Neural cell (in vitro differentiated cells): ENCODE measurements around the gene ASRGL1. TPM values are rescaled to one million over a fixed set of nuclear protein-coding genes. Genes with fewer than 3 reads are reported as not detected.

Source experiments
- H2AFZ ChIP-seq: fragments of 200-600, 300-800 bp; sonication (generic), shearing (Covaris generic); 2 replicates; pipeline ENCODE4 v1.6.0; 2014; ENCODE audit warnings: low read depth, mild to moderate bottlenecking, antibody characterized with exemption, low read length, moderate library complexity
- H3F3A ChIP-seq: fragments of 200-600 bp; shearing (Covaris generic); 2 replicates; pipeline ENCODE4 v1.6.1; 2016; ENCODE audit warnings: mild to moderate bottlenecking, moderate library complexity, mixed read lengths, antibody characterized with exemption, low read length; ENCODE audit not compliant: insufficient read depth, poor library complexity, severe bottlenecking
- H3K27ac ChIP-seq: fragments of 200-600, 300-800 bp; sonication (generic), shearing (Covaris generic); 2 replicates; pipeline ENCODE4 v1.5.1; 2014; ENCODE audit warnings: mild to moderate bottlenecking, low read length, moderate library complexity
- H3K27me3 ChIP-seq: fragments of 300-800, 200-600 bp; sonication (generic), shearing (Covaris generic); 2 replicates; pipeline ENCODE4 v1.6.0; 2014; ENCODE audit warnings: mild to moderate bottlenecking, low read depth, low read length, moderate library complexity; ENCODE audit not compliant: insufficient read depth
- H3K36me3 ChIP-seq: fragments of 300-800, 200-600 bp; sonication (generic), shearing (Covaris generic); 2 replicates; pipeline ENCODE4 v1.5.1; 2014; ENCODE audit warnings: mild to moderate bottlenecking, antibody characterized with exemption, low read length, moderate library complexity; ENCODE audit not compliant: insufficient read depth
- H3K4me2 ChIP-seq: fragments of 300-800, 200-600 bp; sonication (generic), shearing (Covaris generic); 2 replicates; pipeline ENCODE4 v1.6.0; 2014; ENCODE audit warnings: mild to moderate bottlenecking, low read length
- H3K4me3 ChIP-seq: fragments of 300-800, 200-600 bp; sonication (generic), shearing (Covaris generic); 2 replicates; pipeline ENCODE4 v1.5.1; 2014; ENCODE audit warnings: mild to moderate bottlenecking, low read length, moderate library complexity
- H3K79me2 ChIP-seq: fragments of 200-600 bp; shearing (Covaris generic); replicated peaks from 2 replicates; pipeline ENCODE4 v1.6.0; 2014; ENCODE audit warnings: mild to moderate bottlenecking, low read length, moderate library complexity; ENCODE audit not compliant: insufficient read depth
- H3K9ac ChIP-seq: fragments of 300-800, 200-600 bp; sonication (generic), shearing (Covaris generic); 2 replicates; pipeline ENCODE4 v1.6.1; 2016; ENCODE audit warnings: mild to moderate bottlenecking, low read length, mixed read lengths
- H3K9me2 ChIP-seq: fragments of 200-600 bp; shearing (Covaris generic); 2 replicates; pipeline ENCODE4 v1.6.1; 2016; ENCODE audit warnings: mild to moderate bottlenecking, low read length, mixed read lengths; ENCODE audit not compliant: insufficient read depth
- H3K9me3 ChIP-seq: fragments of 200-600, 300-800 bp; sonication (generic), shearing (Covaris generic); 2 replicates; pipeline ENCODE4 v1.6.1; 2016; ENCODE audit warnings: mild to moderate bottlenecking, mixed run types, low read length, moderate library complexity, mixed read lengths
- H4K20me1 ChIP-seq: fragments of 200-600 bp; shearing (Covaris generic); 2 replicates; pipeline ENCODE4 v1.6.1; 2016; ENCODE audit warnings: mild to moderate bottlenecking, mixed run types; ENCODE audit not compliant: insufficient read depth
- EP300 ChIP-seq: fragments of 450-650 bp; conservative IDR thresholded peaks from 2 replicates; pipeline ENCODE4 v1.6.1; 2014; ENCODE audit warnings: antibody characterized with exemption, mild to moderate bottlenecking, moderate library complexity; ENCODE audit not compliant: poor library complexity, severe bottlenecking
- EZH2 ChIP-seq: fragments of 200-600, 300-800 bp; shearing (Covaris generic), sonication (generic); IDR thresholded peaks from 2 replicates; pipeline ENCODE4 v1.6.1; 2014; ENCODE audit warnings: antibody characterized with exemption, low read length, borderline replicate concordance, mild to moderate bottlenecking; ENCODE audit not compliant: insufficient read depth, poor library complexity, severe bottlenecking
- MXI1 ChIP-seq: fragments of 450-650 bp; conservative IDR thresholded peaks from 2 replicates; pipeline ENCODE4 v1.6.1; 2014; ENCODE audit warnings: antibody characterized with exemption, mild to moderate bottlenecking; ENCODE audit not compliant: poor library complexity, severe bottlenecking
- POLR2AphosphoS5 ChIP-seq: IDR thresholded peaks from 2 replicates; pipeline ENCODE4 v1.6.1; 2012
- RAD21 ChIP-seq: fragments of 450-650 bp; conservative IDR thresholded peaks from 2 replicates; pipeline ENCODE4 v1.6.1; 2014; ENCODE audit warnings: antibody characterized with exemption, mild to moderate bottlenecking, moderate library complexity
- SMC3 ChIP-seq: fragments of 450-650 bp; conservative IDR thresholded peaks from 2 replicates; pipeline ENCODE4 v1.6.1; 2014; ENCODE audit warnings: antibody characterized with exemption, mild to moderate bottlenecking, moderate library complexity; ENCODE audit not compliant: poor library complexity
- TAF1 ChIP-seq: IDR thresholded peaks from 2 replicates; pipeline ENCODE4 v1.6.1; 2012; ENCODE audit warnings: low read depth
- polyA plus RNA-seq: library from polyadenylated mRNA; depleted of rRNA; stranded (reverse); fragments of >200 nt; gene quantifications from 2 replicates; pipeline ENCODE4 v1.2.3, GENCODE V29; 2014
- TF ChIP-seq, protein P1 (sequence below): IDR thresholded peaks from 2 replicates; pipeline ENCODE4 v1.6.1; 2012; ENCODE audit warnings: borderline replicate concordance
- TF ChIP-seq, protein P2 (sequence below): fragments of 450-650 bp; IDR thresholded peaks from 2 replicates; pipeline ENCODE4 v1.5.1; 2014; ENCODE audit warnings: antibody characterized with exemption, mild to moderate bottlenecking, moderate library complexity; ENCODE audit not compliant: poor library complexity, severe bottlenecking

Gene ASRGL1
- polyA plus RNA-seq, 1 donor from 2014 or later, result 129 TPM

DNA sequence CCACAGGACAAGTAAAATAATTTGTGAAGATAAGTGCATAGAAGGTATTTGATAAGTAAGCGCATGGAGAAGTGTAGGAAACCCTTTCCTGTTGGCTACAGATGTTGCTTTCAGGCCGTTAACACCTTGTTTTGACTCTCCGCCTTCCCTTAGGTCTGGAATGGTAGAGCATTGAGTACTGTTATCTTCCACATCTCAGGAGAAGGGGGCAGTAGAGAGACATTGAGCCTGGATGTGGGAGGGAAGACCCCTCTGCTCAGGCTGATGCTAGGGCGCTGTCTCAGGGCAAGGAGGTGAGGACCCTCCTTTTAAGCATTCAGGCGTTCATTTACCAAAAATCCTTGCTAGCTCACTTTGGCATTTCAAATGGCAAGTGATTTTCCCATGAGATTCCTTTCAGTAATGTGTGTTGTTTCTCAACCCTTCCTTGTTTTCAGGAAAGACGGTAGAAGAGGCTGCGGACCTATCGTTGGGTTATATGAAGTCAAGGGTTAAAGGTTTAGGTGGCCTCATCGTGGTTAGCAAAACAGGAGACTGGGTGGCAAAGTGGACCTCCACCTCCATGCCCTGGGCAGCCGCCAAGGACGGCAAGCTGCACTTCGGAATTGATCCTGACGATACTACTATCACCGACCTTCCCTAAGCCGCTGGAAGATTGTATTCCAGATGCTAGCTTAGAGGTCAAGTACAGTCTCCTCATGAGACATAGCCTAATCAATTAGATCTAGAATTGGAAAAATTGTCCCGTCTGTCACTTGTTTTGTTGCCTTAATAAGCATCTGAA is 54.6 kb downstream of the ASRGL1 start:
- Histone ChIP-seq H2AFZ (no peak overlapping the region), H3K36me3 (no peaks in the 10 kb centered on the region), H3K79me2 (no peaks in the 10 kb centered on the region), H3K9me3 (no peaks in the 10 kb centered on the region), H3K4me3 (no peak overlapping the region), H3K27ac (no peak overlapping the region), H3K4me2 (no peak overlapping the region), H3F3A (peaks cover 4% of the 10 kb centered on the region), H3K27me3 (no peaks in the 10 kb centered on the region), H3K9ac (no peak overlapping the region), H4K20me1 (no peaks in the 10 kb centered on the region), H3K9me2 (no peaks in the 10 kb centered on the region)
- no peak for TF ChIP-seq POLR2AphosphoS5
- no peak for TF ChIP-seq EP300
- no peak for TF ChIP-seq MXI1
- TF ChIP-seq, protein P1, sequence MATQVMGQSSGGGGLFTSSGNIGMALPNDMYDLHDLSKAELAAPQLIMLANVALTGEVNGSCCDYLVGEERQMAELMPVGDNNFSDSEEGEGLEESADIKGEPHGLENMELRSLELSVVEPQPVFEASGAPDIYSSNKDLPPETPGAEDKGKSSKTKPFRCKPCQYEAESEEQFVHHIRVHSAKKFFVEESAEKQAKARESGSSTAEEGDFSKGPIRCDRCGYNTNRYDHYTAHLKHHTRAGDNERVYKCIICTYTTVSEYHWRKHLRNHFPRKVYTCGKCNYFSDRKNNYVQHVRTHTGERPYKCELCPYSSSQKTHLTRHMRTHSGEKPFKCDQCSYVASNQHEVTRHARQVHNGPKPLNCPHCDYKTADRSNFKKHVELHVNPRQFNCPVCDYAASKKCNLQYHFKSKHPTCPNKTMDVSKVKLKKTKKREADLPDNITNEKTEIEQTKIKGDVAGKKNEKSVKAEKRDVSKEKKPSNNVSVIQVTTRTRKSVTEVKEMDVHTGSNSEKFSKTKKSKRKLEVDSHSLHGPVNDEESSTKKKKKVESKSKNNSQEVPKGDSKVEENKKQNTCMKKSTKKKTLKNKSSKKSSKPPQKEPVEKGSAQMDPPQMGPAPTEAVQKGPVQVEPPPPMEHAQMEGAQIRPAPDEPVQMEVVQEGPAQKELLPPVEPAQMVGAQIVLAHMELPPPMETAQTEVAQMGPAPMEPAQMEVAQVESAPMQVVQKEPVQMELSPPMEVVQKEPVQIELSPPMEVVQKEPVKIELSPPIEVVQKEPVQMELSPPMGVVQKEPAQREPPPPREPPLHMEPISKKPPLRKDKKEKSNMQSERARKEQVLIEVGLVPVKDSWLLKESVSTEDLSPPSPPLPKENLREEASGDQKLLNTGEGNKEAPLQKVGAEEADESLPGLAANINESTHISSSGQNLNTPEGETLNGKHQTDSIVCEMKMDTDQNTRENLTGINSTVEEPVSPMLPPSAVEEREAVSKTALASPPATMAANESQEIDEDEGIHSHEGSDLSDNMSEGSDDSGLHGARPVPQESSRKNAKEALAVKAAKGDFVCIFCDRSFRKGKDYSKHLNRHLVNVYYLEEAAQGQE, result no peak
- TF ChIP-seq, protein P2, sequence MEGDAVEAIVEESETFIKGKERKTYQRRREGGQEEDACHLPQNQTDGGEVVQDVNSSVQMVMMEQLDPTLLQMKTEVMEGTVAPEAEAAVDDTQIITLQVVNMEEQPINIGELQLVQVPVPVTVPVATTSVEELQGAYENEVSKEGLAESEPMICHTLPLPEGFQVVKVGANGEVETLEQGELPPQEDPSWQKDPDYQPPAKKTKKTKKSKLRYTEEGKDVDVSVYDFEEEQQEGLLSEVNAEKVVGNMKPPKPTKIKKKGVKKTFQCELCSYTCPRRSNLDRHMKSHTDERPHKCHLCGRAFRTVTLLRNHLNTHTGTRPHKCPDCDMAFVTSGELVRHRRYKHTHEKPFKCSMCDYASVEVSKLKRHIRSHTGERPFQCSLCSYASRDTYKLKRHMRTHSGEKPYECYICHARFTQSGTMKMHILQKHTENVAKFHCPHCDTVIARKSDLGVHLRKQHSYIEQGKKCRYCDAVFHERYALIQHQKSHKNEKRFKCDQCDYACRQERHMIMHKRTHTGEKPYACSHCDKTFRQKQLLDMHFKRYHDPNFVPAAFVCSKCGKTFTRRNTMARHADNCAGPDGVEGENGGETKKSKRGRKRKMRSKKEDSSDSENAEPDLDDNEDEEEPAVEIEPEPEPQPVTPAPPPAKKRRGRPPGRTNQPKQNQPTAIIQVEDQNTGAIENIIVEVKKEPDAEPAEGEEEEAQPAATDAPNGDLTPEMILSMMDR, result no peak
- TF ChIP-seq SMC3, result no peak
- TF ChIP-seq RAD21, result no peak
- TF ChIP-seq TAF1, result no peak
- no peak for TF ChIP-seq EZH2

DNA sequence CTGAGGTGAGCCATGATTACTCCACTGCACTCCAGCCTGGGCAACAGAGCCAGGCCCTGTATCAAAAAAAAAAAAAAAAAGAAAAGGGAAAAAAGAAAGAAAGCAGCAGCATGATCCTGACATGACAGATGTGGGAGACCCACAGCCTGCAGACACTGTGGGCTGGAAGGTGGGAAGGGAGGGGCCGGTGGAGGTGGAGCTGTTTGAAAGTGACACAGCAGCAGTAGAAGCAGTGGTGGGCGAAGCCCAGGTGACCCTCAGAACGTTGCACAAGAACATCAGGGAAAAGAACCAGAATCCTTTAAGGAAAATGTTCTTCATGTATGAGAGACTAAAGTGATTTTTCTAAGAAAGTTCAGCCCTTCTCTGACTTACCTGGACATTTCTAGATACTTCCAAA is 55.3 kb downstream of the ASRGL1 start:
- Histone ChIP-seq H4K20me1 (no peaks in the 10 kb centered on the region), H3K4me3 (no peak overlapping the region), H3K27ac (no peak overlapping the region), H3K27me3 (no peaks in the 10 kb centered on the region), H3K36me3 (no peaks in the 10 kb centered on the region), H3K9me3 (no peaks in the 10 kb centered on the region), H3K4me2 (no peak overlapping the region), H3K9ac (no peak overlapping the region), H3K79me2 (no peaks in the 10 kb centered on the region), H2AFZ (no peak overlapping the region), H3F3A (peaks cover 4% of the 10 kb centered on the region), H3K9me2 (no peaks in the 10 kb centered on the region)
- TF ChIP-seq SMC3, result no peak
- TF ChIP-seq, protein P2, result no peak
- TF ChIP-seq POLR2AphosphoS5, result no peak
- TF ChIP-seq TAF1, result no peak
- no peak for TF ChIP-seq EZH2
- TF ChIP-seq EP300, result no peak
- TF ChIP-seq MXI1, result no peak
- TF ChIP-seq, protein P1, result no peak
- TF ChIP-seq RAD21, result no peak
